ENCODE results near the gene GNA12. TPM values are rescaled to one million over a fixed set of nuclear protein-coding genes. Genes with fewer than 3 reads are reported as not detected.
A peak's percentile ranks its signal among the peaks of the same experiment; 100 is the strongest.
"Not testable (repeated sequence)": the region's sequence is repeated elsewhere in the genome, so short reads cannot be mapped to it uniquely, and the experiment has no call there.

The GNA12 gene
- polyA plus RNA-seq, 1 experiment = 95.3 TPM

- no peak for DNase-seq (ENCODE audit: low read depth)
- Histone ChIP-seq H3K27me3 (ENCODE audit: control insufficient read depth, insufficient read depth, low read length) (no peaks in the 10 kb centered on the region), H3K4me3 (ENCODE audit: low read depth, low read length) (no peak overlapping the region), H3K36me3 (ENCODE audit: control insufficient read depth, insufficient read depth, low read length) (no peaks in the 10 kb centered on the region)
- CTCF ChIA-PET = interaction anchor here (0.6 to 4.2 kb wide), 23 partner anchors 9 to 230 kb away, joined by 3 to 47 read pairs (median 4); no protein-coding TSS in a partner anchor
- POLR2A ChIA-PET = no interaction called here
- TF ChIP-seq, protein P1, sequence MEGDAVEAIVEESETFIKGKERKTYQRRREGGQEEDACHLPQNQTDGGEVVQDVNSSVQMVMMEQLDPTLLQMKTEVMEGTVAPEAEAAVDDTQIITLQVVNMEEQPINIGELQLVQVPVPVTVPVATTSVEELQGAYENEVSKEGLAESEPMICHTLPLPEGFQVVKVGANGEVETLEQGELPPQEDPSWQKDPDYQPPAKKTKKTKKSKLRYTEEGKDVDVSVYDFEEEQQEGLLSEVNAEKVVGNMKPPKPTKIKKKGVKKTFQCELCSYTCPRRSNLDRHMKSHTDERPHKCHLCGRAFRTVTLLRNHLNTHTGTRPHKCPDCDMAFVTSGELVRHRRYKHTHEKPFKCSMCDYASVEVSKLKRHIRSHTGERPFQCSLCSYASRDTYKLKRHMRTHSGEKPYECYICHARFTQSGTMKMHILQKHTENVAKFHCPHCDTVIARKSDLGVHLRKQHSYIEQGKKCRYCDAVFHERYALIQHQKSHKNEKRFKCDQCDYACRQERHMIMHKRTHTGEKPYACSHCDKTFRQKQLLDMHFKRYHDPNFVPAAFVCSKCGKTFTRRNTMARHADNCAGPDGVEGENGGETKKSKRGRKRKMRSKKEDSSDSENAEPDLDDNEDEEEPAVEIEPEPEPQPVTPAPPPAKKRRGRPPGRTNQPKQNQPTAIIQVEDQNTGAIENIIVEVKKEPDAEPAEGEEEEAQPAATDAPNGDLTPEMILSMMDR (IDR thresholded peaks at IDR 0.05; ENCODE audit: insufficient read depth, low read depth, low read length) = peak; percentile 81
Observed at GRCh38 chr7:2680792-2681490, 163.2 kb downstream of the GNA12 start.

DNA sequence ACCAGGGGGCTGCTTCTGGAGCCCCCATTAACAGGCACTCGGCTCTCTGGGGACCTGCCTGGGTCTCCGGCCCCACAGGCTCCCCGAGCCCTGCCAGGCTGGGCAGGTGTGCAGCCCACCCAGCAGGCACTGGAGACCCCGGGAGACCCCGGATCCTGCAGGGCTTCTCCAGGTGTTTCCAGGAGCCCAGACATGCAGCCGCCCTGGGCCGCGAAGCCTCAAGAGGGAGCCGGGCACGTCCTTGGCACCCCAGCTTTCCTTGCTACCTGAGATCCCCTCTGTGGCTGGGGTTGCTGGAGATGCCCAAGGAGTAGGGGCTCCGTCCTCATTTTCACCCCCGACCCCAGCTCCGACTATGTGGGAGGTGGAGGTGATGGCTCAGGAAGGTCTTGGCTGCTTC is 163.9 kb downstream of the GNA12 start:
- POLR2A ChIA-PET = no interaction called here

DNA sequence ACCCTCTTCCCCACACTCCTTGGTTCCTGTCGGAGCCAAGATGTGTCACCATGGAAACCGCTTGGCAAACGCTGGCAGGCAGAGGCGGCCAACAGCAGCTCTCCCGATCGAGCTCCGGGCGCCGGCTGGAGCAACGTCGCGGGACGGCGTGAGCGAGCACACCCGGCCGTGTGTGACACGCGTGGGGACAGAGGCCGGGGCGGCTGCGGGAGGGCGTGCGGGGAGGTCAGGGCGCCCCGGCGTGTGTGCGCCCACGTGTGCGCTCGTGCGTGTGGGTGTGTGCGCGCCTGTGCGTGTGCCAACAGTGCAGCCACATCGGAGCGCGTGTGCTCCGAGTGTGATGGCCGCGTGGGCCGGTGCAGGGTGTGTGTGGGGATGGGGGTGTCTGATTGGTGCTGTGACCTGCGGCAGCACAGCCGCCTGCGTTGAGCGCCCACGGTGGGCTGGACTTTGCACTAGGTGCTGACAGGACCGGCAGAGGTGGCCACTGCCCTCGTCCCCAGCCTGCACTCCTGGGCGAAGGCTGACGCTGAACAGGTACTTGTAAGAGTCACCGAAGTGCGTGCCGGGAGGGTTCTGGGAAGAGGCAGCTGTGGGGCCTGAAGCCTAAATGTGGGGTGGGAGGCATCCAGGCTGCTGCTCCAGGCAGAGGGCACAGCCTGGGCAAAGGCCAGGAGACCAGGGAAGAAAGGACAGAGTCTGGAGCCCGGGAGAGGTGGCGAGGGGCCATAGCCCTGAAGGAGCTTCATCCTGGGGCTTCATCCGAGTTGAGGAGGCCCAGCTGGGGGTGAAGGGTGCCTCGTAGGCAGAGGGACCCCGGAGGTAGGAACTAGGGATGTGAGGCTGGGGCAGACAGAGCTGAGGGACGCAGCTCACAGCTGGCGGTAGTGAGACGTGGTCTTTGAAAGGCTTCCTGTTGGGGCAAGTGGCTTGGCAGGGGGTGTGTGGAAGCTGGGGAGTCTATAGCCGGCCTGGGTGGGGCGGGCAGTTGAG is 164.7 kb downstream of the GNA12 start:
- H3K27me3 ChIP-seq (ENCODE audit: control insufficient read depth, insufficient read depth, low read length); H3K36me3 ChIP-seq (ENCODE audit: control insufficient read depth, insufficient read depth, low read length); H3K4me3 ChIP-seq (ENCODE audit: low read depth, low read length); POLR2A ChIA-PET; DNase-seq (ENCODE audit: low read depth): not testable (repeated sequence)
- CTCF ChIA-PET = interaction anchor here (0.7 to 4.2 kb wide), 10 partner anchors 12 to 231 kb away, joined by 3 to 47 read pairs (median 4); no protein-coding TSS in a partner anchor

More for the DNA sequence above, 163.9 kb downstream of the GNA12 start:
- Histone ChIP-seq H3K36me3 (ENCODE audit: control insufficient read depth, insufficient read depth, low read length) (no peaks in the 10 kb centered on the region), H3K4me3 (ENCODE audit: low read depth, low read length) (no peak overlapping the region), H3K27me3 (ENCODE audit: control insufficient read depth, insufficient read depth, low read length) (no peaks in the 10 kb centered on the region)
- CTCF ChIA-PET = interaction anchor here (0.7 to 4.2 kb wide), 17 partner anchors 8 to 232 kb away, joined by 3 to 47 read pairs (median 5); no protein-coding TSS in a partner anchor
- TF ChIP-seq, protein P1 (IDR thresholded peaks at IDR 0.05; ENCODE audit: insufficient read depth, low read depth, low read length) = no peak
- no peak for DNase-seq (ENCODE audit: low read depth)

DNA sequence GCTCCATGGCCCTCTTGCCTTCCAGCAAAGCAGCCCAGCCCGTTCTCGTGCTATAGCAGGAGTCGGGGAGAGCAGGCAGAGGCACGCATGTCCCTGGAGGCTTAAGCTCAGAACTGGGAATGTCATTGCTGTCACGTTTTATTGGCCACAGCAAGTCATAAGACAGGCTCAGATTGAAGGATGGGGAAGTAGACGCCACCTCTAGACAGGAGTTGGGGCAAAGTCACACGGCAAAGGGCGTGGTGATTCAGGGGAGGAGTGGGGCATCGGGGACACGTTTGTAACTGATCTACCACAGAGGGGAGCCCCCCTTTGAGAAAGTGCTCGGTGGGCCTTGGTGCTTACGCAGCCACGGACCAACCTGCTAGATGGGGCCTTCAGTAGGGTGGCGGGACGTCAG is 165.7 kb downstream of the GNA12 start:
- CTCF ChIA-PET; H3K27me3 ChIP-seq (ENCODE audit: control insufficient read depth, insufficient read depth, low read length); H3K36me3 ChIP-seq (ENCODE audit: control insufficient read depth, insufficient read depth, low read length); POLR2A ChIA-PET; DNase-seq (ENCODE audit: low read depth); H3K4me3 ChIP-seq (ENCODE audit: low read depth, low read length): not testable (repeated sequence)

Other genes starting within 250 kb of the GNA12 start
- gene TTYH3, start 212.3 kb downstream of the GNA12 start, polyA plus RNA-seq (2011; rRNA removed) = 33.0 and 55.7 TPM in 2 replicates
- 2.9 and 3.7 TPM in 2 replicates for gene AMZ1, start 156.1 kb downstream of the GNA12 start, polyA plus RNA-seq (2011; rRNA removed)
- not detected in 2 replicates for gene CARD11, start 199.6 kb upstream of the GNA12 start, polyA plus RNA-seq (2011; rRNA removed)